Activated CD8-positive, alpha-beta T cell treated with anti-CD3 and anti-CD28 coated beads, Interleukin-2, amount 10 ng/mL, durations not matched to agents 7 days and 5 days (primary cell): Measurements from ENCODE around the gene CCN5. TPM values are rescaled to one million over a fixed set of nuclear protein-coding genes. Genes with fewer than 3 reads are reported as not detected.

Experiments
- ATAC-seq: fragments of 150-1000 bp; cut with Tn5 transposase; one replicate; pipeline ENCODE4 v1.10.0; 2021; ENCODE audit warnings: moderate library complexity
- CTCF ChIA-PET: fragments of 350-600 bp; sonication (Branson Sonifier 250); formaldehyde crosslinking; loops from one replicate; lab custom pipeline; 2021; ENCODE audit warnings: antibody characterized with exemption; lab: Charles Lee
- POLR2A ChIA-PET: fragments of 350-600 bp; sonication (Branson Sonifier 250); formaldehyde crosslinking; loops from one replicate; lab custom pipeline; 2021; ENCODE audit warnings: antibody characterized with exemption; lab: Charles Lee
- DNase-seq: peaks from one replicate; pipeline ENCODE4 v3.0.0-alpha.2; 2020
- H3K27ac Mint-ChIP-seq: one replicate; pipeline ENCODE4 v1.8.0; 2021; ENCODE audit warnings: mild to moderate bottlenecking, mixed read lengths
- H3K27me3 Mint-ChIP-seq: one replicate; pipeline ENCODE4 v1.8.0; 2021; ENCODE audit warnings: low read depth, mixed read lengths
- H3K36me3 Mint-ChIP-seq: one replicate; pipeline ENCODE4 v1.8.0; 2021; ENCODE audit warnings: low read depth, mixed read lengths
- H3K4me1 Mint-ChIP-seq: one replicate; pipeline ENCODE4 v1.8.0; 2021; ENCODE audit warnings: low read depth, mixed read lengths
- H3K4me3 Mint-ChIP-seq: one replicate; pipeline ENCODE4 v1.8.0; 2021; ENCODE audit warnings: mild to moderate bottlenecking, mixed read lengths
- H3K9me3 Mint-ChIP-seq: one replicate; pipeline ENCODE4 v1.8.0; 2022; ENCODE audit warnings: mixed read lengths; ENCODE audit not compliant: insufficient read depth
- total RNA-seq, 2 experiments: library from RNA; stranded (reverse); gene quantifications; one replicate each; pipeline ENCODE4 v1.2.3, GENCODE V29; 2021

CCN5 gene
- total RNA-seq, 2 experiments from 2014 or later: not detected

DNA sequence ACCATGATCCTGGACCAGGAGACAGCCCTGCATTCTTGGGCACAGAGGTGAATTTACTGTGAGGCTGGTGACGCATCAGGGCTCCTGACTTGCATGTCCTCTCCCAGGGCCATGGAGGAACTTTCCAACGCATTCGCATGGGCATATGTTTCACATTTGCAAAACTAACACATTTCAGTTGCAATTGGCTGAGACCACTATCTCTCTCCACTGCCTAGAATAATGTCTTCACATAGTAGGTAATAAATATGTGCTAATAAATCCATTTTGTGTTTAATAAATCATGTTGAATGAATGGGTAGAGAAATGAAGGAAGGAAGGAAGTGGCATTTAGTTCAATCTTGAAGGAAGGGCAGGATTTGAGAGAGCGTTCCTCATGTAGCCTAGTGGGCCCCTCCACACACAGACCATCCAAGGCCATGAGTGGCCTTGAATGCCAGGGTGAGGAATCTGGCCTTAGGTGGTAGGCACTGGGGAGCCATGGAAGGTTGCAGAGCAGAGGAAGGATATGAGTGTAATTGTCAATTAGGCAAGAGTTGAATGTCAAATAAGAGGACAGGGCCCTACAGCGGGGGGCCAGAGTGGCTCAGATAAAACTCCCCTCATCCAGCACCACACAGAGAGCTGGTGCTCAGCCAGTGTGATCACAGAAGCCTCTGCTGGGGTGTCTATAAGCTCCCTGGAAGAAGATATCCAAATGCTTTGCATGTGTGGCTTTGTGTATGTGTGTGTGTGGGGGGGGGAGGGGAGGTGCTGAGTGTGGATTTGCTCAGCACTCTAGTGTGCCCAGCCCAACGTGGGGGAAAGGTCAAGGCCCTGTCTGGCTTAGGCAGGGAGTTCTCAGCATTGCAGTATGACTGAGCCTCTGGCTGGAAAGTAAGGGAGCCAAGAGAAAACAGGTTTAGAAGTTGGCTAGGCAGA lies 30.9 kb upstream of the CCN5 start:
- CTCF ChIA-PET: interaction anchor here (0.6 to 5.6 kb wide), 67 partner anchors 9 to 471 kb away, joined by 3 to 150 read pairs (median 5); partner anchors contain the start of genes ADA, CCN5 and TTPAL
- Mint-ChIP-seq H3K27me3 (no peaks in the 10 kb centered on the region), H3K4me3 (no peak overlapping the region), H3K27ac (no peak overlapping the region), H3K4me1 (peaks cover 13% of the 10 kb centered on the region), H3K9me3 (no peaks in the 10 kb centered on the region), H3K36me3 (no peaks in the 10 kb centered on the region)
- DNase-seq: no peak
- no peak for ATAC-seq
- POLR2A ChIA-PET: interaction anchor here (0.6 to 2.3 kb wide), 7 partner anchors 18 to 206 kb away, joined by 3 to 7 read pairs (median 3); no protein-coding TSS in a partner anchor

DNA sequence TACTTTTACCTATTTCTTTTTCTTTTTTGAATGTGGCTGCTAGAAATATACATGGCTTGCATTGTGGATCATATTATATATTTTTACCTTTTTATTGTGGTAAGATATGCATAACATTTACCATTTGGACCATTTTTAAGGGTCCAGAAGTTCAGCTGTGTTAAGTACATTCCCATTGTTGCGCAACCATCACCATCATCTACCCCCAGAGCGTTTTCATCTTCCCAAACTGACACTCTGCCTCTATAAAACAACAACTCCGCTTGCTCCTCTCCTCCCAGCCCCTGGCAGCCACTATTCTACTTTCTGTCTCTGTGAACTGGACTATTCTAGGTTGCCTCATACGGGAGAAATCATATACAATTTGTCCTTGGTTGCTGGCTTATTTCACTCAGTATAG lies 28.2 kb upstream of the CCN5 start:
- Mint-ChIP-seq H3K9me3 (no peaks in the 10 kb centered on the region), H3K27ac (no peak overlapping the region), H3K4me3 (no peak overlapping the region), H3K4me1 (peaks cover 13% of the 10 kb centered on the region), H3K27me3 (no peaks in the 10 kb centered on the region), H3K36me3 (no peaks in the 10 kb centered on the region)
- no peak for ATAC-seq
- CTCF ChIA-PET: interaction anchor here (4.7 kb wide), 1 partner anchor 45 kb away, joined by 68 read pairs; no protein-coding TSS in a partner anchor
- no peak for DNase-seq
- POLR2A ChIA-PET: no interaction called here

- Mint-ChIP-seq H3K27ac (no peak overlapping the region), H3K4me3 (no peak overlapping the region), H3K9me3 (no peaks in the 10 kb centered on the region), H3K27me3 (no peaks in the 10 kb centered on the region), H3K4me1 (peaks cover 13% of the 10 kb centered on the region), H3K36me3 (no peaks in the 10 kb centered on the region)
- ChIA-PET POLR2A (no interaction called here), CTCF (no interaction called here)
- no peak for ATAC-seq
- no peak for DNase-seq
These were observed 27.0 kb upstream of the CCN5 start for GRCh38 chr20:44688053-44688625.

DNA sequence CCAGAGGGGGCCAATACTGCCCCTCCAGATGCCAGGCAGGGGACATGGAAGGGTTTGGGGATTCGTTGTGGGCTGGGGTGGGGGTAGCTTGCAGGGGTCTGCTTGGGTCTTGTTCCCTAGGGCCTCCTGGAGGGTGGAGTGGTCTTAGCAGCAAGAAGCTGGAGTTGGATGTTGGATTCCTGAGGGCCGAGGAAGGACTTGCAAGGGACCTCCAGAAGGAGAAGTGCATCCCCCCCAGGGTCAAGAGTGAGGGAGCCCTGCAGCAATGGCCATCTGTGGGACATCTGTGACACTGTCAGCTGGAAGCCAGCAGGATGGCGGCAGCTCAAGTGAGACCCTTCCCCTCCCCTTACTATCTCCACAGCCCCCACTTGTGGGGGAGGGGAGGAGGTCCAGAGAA lies 25.4 kb upstream of the CCN5 start:
- H3K36me3 Mint-ChIP-seq: no peaks in the 10 kb centered on the region
- CTCF ChIA-PET: interaction anchor here (1.0 to 1.3 kb wide), 2 partner anchors 177 to 199 kb away, joined by 3 read pairs; no protein-coding TSS in a partner anchor

GRCh38 chr20:44690781-44691423 lies 24.3 kb upstream of the CCN5 start:
- no peak overlapping the region for H3K4me3 Mint-ChIP-seq

More for the DNA sequence above, 25.4 kb upstream of the CCN5 start:
- Mint-ChIP-seq H3K27ac (no peak overlapping the region), H3K4me3 (no peak overlapping the region), H3K9me3 (no peaks in the 10 kb centered on the region), H3K4me1 (peaks cover 6% of the 10 kb centered on the region), H3K27me3 (no peaks in the 10 kb centered on the region)
- DNase-seq: no peak
- ATAC-seq: no peak
- POLR2A ChIA-PET: interaction anchor here (0.6 kb wide), 1 partner anchor 1019 kb away, joined by 3 read pairs; no protein-coding TSS in a partner anchor

GRCh38 chr20:44691424-44692423 lies 23.4 kb upstream of the CCN5 start:
- ChIA-PET CTCF (no interaction called here), POLR2A (no interaction called here)
- Mint-ChIP-seq H3K36me3 (no peaks in the 10 kb centered on the region), H3K9me3 (no peaks in the 10 kb centered on the region), H3K4me3 (no peak overlapping the region), H3K27me3 (no peaks in the 10 kb centered on the region), H3K4me1 (peaks cover 10% of the 10 kb centered on the region), H3K27ac (no peak overlapping the region)
- ATAC-seq (no peak), DNase-seq (no peak)

More at GRCh38 chr20:44690781-44691423, 24.3 kb upstream of the CCN5 start:
- no peaks in the 10 kb centered on the region for H3K9me3 Mint-ChIP-seq
- H3K36me3 Mint-ChIP-seq: no peaks in the 10 kb centered on the region
- POLR2A ChIA-PET: no interaction called here
- H3K4me1 Mint-ChIP-seq: peaks cover 5% of the 10 kb centered on the region
- ATAC-seq (no peak), DNase-seq (no peak)
- CTCF ChIA-PET: interaction anchor here (1.3 kb wide), 1 partner anchor 197 kb away, joined by 3 read pairs; no protein-coding TSS in a partner anchor
- no peaks in the 10 kb centered on the region for H3K27me3 Mint-ChIP-seq
- H3K27ac Mint-ChIP-seq: no peak overlapping the region

- no peak overlapping the region for H3K4me3 Mint-ChIP-seq
- H3K9me3 Mint-ChIP-seq: no peaks in the 10 kb centered on the region
- ATAC-seq: no peak
- peaks cover 10% of the 10 kb centered on the region for H3K4me1 Mint-ChIP-seq
- ChIA-PET POLR2A (interaction anchor here (0.7 kb wide), 1 partner anchor 22 kb away, joined by 3 read pairs; the partner anchor contains the start of gene CCN5), CTCF (interaction anchor here (1.5 to 1.8 kb wide), 3 partner anchors 8 to 40 kb away, joined by 3 to 7 read pairs (median 4); no protein-coding TSS in a partner anchor)
- H3K27ac Mint-ChIP-seq: no peak overlapping the region
- no peaks in the 10 kb centered on the region for H3K36me3 Mint-ChIP-seq
- no peak for DNase-seq
- H3K27me3 Mint-ChIP-seq: no peaks in the 10 kb centered on the region
These were observed 22.2 kb upstream of the CCN5 start for GRCh38 chr20:44692932-44693480.

GRCh38 chr20:44693627-44694026 lies 21.5 kb upstream of the CCN5 start:
- H3K4me1 Mint-ChIP-seq: peaks cover 10% of the 10 kb centered on the region

GRCh38 chr20:44694159-44694558 lies 21.0 kb upstream of the CCN5 start:
- ChIA-PET CTCF (interaction anchor here (1.5 to 1.8 kb wide), 3 partner anchors 9 to 39 kb away, joined by 3 to 7 read pairs (median 4); no protein-coding TSS in a partner anchor), POLR2A (no interaction called here)
- Mint-ChIP-seq H3K4me1 (peaks cover 10% of the 10 kb centered on the region), H3K36me3 (no peaks in the 10 kb centered on the region), H3K27ac (no peak overlapping the region), H3K4me3 (no peak overlapping the region), H3K27me3 (no peaks in the 10 kb centered on the region), H3K9me3 (no peaks in the 10 kb centered on the region)
- DNase-seq (no peak), ATAC-seq (no peak)

More at GRCh38 chr20:44693627-44694026, 21.5 kb upstream of the CCN5 start:
- ATAC-seq (no peak), DNase-seq (no peak)
- H3K27ac Mint-ChIP-seq: no peak overlapping the region
- H3K36me3 Mint-ChIP-seq: no peaks in the 10 kb centered on the region
- H3K4me3 Mint-ChIP-seq: no peak overlapping the region
- ChIA-PET CTCF (interaction anchor here (1.5 to 1.8 kb wide), 3 partner anchors 9 to 39 kb away, joined by 3 to 7 read pairs (median 4); no protein-coding TSS in a partner anchor), POLR2A (no interaction called here)
- no peaks in the 10 kb centered on the region for H3K9me3 Mint-ChIP-seq
- no peaks in the 10 kb centered on the region for H3K27me3 Mint-ChIP-seq

- H3K4me3 Mint-ChIP-seq: no peak overlapping the region
- POLR2A ChIA-PET: no interaction called here
- H3K9me3 Mint-ChIP-seq: no peaks in the 10 kb centered on the region
- ATAC-seq: no peak
- H3K36me3 Mint-ChIP-seq: no peaks in the 10 kb centered on the region
- DNase-seq: no peak
- H3K27ac Mint-ChIP-seq: no peak overlapping the region
- H3K4me1 Mint-ChIP-seq: peaks cover 10% of the 10 kb centered on the region
- CTCF ChIA-PET: no interaction called here
- no peaks in the 10 kb centered on the region for H3K27me3 Mint-ChIP-seq
These were observed 19.9 kb upstream of the CCN5 start for GRCh38 chr20:44695295-44695673.
